ENCODE data around the gene FCN2.

GRCh38 chr9:134919303-134919702 lies 38.7 kb downstream of the FCN2 start:
- TF ChIP-seq CTCF (IDR thresholded peaks at IDR 0.05): no peak
- no peak for TF ChIP-seq POLR2A (IDR thresholded peaks at IDR 0.05)

All from esophagus squamous epithelium (tissue), 4 donors.